CD4-positive, alpha-beta T cell treated with Interferon gamma for 1 hour (primary cell): ENCODE data around the gene MOCOS.

Experiments used
- DNase-seq: peaks from one replicate; pipeline ENCODE4 v3.0.0-alpha.2; 2020

The MOCOS gene

DNA sequence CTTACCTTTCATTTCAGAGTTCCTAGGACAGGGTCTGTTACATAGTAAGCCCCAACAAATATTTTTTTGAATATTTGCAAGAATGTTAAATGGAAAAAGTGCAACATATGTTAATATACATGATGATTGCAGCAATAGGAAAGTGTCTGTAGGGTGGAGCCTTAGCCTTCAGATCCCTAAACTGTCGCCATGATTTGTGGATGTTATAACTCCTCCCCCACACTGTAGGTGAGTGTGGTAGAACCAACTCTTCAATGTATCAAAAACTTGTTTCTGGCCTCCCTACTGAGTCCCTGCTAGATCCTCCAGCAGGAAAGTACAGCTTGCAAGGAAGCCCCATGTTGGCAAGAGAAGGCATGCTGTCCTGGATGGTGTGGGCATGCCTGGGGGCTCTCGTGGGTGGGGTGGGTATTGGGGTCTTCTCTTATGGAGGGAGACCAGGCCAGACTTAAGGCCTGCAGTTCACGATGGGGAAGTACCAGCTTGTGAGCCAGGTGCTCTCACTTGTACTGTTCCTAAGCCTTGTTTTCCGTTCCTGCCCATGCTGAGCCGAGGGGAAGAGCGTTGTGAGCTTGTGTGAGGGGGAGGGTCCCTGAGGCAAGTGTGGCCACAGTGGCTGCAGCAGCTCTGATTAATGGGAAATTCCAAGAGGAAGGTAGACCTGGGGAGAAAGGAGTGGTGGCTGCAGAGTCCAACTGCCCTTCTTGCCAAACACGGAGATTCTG lies 121.6 kb downstream of the MOCOS start:
- DNase-seq: no peak

DNA sequence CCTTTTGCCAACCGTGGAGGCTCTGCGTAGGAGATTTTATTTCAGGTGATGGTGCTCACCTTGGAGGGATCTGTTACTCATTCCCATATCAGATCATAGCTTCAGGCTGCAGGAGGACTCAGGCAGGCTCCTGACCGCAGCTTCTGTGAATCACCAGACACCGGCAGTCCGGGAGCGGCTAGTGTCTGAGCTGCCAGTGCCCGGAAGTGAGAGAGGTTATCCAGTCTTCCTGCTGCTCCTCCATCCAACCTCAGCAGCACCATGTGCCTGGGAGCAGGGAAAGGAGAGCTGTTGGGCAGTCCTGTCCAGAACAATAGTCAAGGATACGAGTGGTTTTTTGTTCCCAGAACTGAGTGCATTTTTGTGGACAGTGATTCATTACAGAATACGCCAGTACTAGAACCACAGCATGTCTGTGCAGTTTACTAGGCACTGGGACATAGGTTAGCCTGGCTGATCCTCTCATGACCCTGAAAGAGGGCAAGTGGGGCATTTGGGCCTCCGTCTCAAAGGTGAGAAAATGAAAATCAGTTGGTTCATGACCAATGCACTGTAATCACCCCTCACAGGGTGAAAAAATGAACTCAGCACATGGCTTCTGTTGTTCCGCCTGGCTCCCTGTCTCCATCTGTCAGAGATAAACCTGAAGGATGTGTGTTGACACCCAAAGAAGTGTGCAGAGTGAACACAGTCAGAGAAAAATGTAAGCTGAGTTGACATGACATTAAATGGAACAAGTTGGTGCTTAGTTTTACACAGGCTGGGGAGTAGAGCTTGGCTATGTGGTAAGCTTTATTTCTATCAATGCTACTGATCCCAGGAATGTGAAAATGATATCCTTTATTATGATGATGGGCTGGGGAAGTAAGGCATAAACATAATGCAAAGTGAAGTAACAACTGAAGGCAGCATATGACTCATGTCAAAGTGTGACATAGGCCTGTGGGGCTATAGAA lies 122.4 kb downstream of the MOCOS start:
- DNase-seq: no peak

DNA sequence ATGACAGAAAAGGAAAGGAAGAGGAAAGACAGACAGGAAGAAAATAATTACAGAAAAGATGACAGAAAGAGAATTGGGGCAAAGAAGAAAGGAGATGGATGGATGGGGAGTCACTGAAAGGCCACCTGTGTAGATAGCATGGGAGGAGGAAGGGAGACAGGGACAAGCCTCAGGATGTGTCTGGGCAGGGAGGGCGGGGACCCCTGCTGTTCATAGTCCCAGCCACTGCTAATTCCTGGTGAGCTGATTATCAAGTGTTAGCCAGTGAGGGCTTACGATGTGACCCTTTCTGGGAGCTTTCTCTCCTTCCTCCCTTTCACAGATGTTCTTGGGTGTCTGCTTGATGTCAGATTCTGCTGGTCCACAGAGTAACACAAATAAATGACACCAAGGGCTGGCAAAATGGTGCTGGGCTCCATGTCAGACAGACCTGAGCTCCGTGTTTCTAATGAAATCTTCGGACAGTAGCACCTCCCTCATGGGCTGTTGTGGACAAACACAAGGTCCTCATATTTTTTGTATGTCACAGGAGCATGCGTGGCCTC lies 123.8 kb downstream of the MOCOS start:
- no peak for DNase-seq

DNA sequence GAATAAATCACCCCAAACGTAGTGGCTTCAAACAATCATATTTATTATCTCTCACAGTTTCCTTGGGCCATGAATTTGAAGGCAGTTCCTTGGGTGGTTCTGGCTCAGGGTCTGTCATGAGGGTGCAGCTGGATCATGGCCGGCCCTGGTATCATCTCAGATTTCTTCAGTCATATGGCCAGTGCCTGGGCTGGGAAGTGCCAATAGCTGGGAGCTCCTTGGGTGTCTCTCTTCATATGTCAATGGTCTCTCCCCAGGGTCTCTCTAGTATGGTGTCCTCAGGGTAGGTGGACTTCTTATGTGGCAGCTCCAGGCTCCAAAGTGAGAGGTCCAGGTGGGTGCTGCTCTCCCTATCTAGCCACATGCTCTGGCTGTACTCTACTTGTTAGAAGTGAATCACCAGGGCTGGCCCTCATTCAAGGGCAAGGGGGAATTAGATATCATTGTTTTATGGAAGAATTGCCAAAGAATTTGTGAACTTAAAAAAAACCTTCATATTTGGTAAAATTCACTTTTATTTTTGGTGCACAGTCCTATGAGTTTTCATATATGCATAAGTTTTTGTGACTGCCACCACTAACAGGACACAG lies 125.6 kb downstream of the MOCOS start:
- DNase-seq: no peak

DNA sequence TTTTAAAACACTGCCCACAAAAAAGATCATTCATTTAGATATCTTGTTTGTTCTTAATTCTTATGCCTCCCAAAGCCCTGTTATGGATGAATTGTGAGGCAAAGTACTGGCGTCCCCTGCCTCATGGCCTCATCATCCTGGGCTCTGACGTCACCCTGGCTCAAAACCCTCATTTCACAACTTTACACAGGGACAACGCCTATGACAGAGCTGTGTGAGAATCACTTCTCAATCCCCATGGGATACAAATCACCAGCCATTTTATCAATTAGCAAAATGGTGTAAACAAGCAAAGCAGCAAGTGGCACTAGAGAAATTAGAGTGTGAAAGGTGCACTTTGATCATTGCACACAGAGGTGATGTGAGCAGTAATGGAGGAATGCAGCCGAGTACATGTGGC lies 126.8 kb downstream of the MOCOS start:
- DNase-seq: no peak

DNA sequence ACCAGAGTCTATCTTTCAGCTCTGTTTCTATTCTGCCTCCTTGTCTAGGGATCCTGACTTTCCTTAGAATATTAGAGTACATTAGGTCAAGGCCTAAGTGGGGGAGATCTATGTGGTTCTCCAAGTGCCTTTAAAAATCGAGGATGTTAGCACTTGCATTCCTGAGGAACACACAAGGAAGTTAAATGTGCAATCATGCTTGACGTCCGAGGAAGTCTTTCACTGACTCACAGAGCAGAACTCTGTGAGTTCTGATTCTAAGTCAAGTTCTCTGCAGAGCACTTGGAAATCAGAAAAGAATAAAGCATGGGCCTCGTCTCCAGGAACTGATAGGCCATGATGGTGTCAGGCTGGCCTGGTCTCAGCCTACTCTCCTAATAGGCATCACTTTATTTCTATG lies 127.5 kb downstream of the MOCOS start:
- DNase-seq: no peak

DNA sequence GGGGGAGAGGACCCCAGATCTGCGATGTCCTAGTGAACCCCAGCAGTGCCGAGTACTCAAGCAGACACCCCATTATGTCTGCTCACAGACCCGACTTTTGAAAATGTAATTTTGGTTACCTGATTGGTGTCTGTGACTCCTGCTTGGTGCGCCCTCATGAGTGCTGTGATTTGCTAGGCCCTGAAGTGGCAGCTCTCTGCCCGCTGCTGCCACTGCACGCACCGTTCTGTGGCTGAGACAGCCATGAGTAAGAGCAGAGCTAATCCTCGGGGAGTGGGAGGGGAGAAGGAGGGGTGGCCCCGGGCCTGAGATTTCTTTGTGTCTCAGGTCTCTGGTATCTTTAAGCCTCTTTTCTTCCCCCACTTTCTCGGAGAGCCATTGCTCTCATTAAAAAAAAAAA lies 128.4 kb downstream of the MOCOS start:
- DNase-seq: no peak

DNA sequence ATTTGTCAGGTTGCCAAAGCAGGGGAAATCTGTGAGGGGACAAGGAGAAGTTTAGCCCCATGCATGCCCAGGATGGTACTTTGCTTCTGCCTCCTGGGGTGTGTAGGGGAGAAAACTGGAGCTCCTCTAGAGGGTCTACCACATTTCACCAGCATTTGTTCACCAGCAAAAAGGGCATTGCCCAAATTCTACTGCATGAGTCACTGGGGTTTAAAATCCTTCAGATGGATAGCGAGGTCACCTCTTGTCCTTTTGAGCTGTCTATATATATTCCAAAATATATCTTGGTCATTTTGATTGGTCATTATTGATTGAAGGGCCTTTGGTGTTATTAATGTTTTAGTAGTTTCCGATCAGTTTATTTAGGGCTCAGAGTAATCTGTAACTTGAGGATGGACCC lies 128.9 kb downstream of the MOCOS start:
- no peak for DNase-seq
